Neural cell (in vitro differentiated cells): ENCODE data around the gene ADAD2. TPM values are rescaled to one million over a fixed set of nuclear protein-coding genes. Genes with fewer than 3 reads are reported as not detected.

Experiments
- H2AFZ ChIP-seq: fragments of 200-600, 300-800 bp; sonication (generic), shearing (Covaris generic); 2 replicates; pipeline ENCODE4 v1.6.0; 2014; ENCODE audit warnings: low read depth, mild to moderate bottlenecking, antibody characterized with exemption, low read length, moderate library complexity
- H3F3A ChIP-seq: fragments of 200-600 bp; shearing (Covaris generic); 2 replicates; pipeline ENCODE4 v1.6.1; 2016; ENCODE audit warnings: mild to moderate bottlenecking, moderate library complexity, mixed read lengths, antibody characterized with exemption, low read length; ENCODE audit not compliant: insufficient read depth, poor library complexity, severe bottlenecking
- H3K27ac ChIP-seq: fragments of 200-600, 300-800 bp; sonication (generic), shearing (Covaris generic); 2 replicates; pipeline ENCODE4 v1.5.1; 2014; ENCODE audit warnings: mild to moderate bottlenecking, low read length, moderate library complexity
- H3K27me3 ChIP-seq: fragments of 300-800, 200-600 bp; sonication (generic), shearing (Covaris generic); 2 replicates; pipeline ENCODE4 v1.6.0; 2014; ENCODE audit warnings: mild to moderate bottlenecking, low read depth, low read length, moderate library complexity; ENCODE audit not compliant: insufficient read depth
- H3K36me3 ChIP-seq: fragments of 300-800, 200-600 bp; sonication (generic), shearing (Covaris generic); 2 replicates; pipeline ENCODE4 v1.5.1; 2014; ENCODE audit warnings: mild to moderate bottlenecking, antibody characterized with exemption, low read length, moderate library complexity; ENCODE audit not compliant: insufficient read depth
- H3K4me2 ChIP-seq: fragments of 300-800, 200-600 bp; sonication (generic), shearing (Covaris generic); 2 replicates; pipeline ENCODE4 v1.6.0; 2014; ENCODE audit warnings: mild to moderate bottlenecking, low read length
- H3K4me3 ChIP-seq: fragments of 300-800, 200-600 bp; sonication (generic), shearing (Covaris generic); 2 replicates; pipeline ENCODE4 v1.5.1; 2014; ENCODE audit warnings: mild to moderate bottlenecking, low read length, moderate library complexity
- H3K79me2 ChIP-seq: fragments of 200-600 bp; shearing (Covaris generic); replicated peaks from 2 replicates; pipeline ENCODE4 v1.6.0; 2014; ENCODE audit warnings: mild to moderate bottlenecking, low read length, moderate library complexity; ENCODE audit not compliant: insufficient read depth
- H3K9ac ChIP-seq: fragments of 300-800, 200-600 bp; sonication (generic), shearing (Covaris generic); 2 replicates; pipeline ENCODE4 v1.6.1; 2016; ENCODE audit warnings: mild to moderate bottlenecking, low read length, mixed read lengths
- H3K9me2 ChIP-seq: fragments of 200-600 bp; shearing (Covaris generic); 2 replicates; pipeline ENCODE4 v1.6.1; 2016; ENCODE audit warnings: mild to moderate bottlenecking, low read length, mixed read lengths; ENCODE audit not compliant: insufficient read depth
- H3K9me3 ChIP-seq: fragments of 200-600, 300-800 bp; sonication (generic), shearing (Covaris generic); 2 replicates; pipeline ENCODE4 v1.6.1; 2016; ENCODE audit warnings: mild to moderate bottlenecking, mixed run types, low read length, moderate library complexity, mixed read lengths
- H4K20me1 ChIP-seq: fragments of 200-600 bp; shearing (Covaris generic); 2 replicates; pipeline ENCODE4 v1.6.1; 2016; ENCODE audit warnings: mild to moderate bottlenecking, mixed run types; ENCODE audit not compliant: insufficient read depth
- EP300 ChIP-seq: fragments of 450-650 bp; conservative IDR thresholded peaks from 2 replicates; pipeline ENCODE4 v1.6.1; 2014; ENCODE audit warnings: antibody characterized with exemption, mild to moderate bottlenecking, moderate library complexity; ENCODE audit not compliant: poor library complexity, severe bottlenecking
- EZH2 ChIP-seq: fragments of 200-600, 300-800 bp; shearing (Covaris generic), sonication (generic); IDR thresholded peaks from 2 replicates; pipeline ENCODE4 v1.6.1; 2014; ENCODE audit warnings: antibody characterized with exemption, low read length, borderline replicate concordance, mild to moderate bottlenecking; ENCODE audit not compliant: insufficient read depth, poor library complexity, severe bottlenecking
- MXI1 ChIP-seq: fragments of 450-650 bp; conservative IDR thresholded peaks from 2 replicates; pipeline ENCODE4 v1.6.1; 2014; ENCODE audit warnings: antibody characterized with exemption, mild to moderate bottlenecking; ENCODE audit not compliant: poor library complexity, severe bottlenecking
- POLR2AphosphoS5 ChIP-seq: IDR thresholded peaks from 2 replicates; pipeline ENCODE4 v1.6.1; 2012
- RAD21 ChIP-seq: fragments of 450-650 bp; conservative IDR thresholded peaks from 2 replicates; pipeline ENCODE4 v1.6.1; 2014; ENCODE audit warnings: antibody characterized with exemption, mild to moderate bottlenecking, moderate library complexity
- SMC3 ChIP-seq: fragments of 450-650 bp; conservative IDR thresholded peaks from 2 replicates; pipeline ENCODE4 v1.6.1; 2014; ENCODE audit warnings: antibody characterized with exemption, mild to moderate bottlenecking, moderate library complexity; ENCODE audit not compliant: poor library complexity
- TAF1 ChIP-seq: IDR thresholded peaks from 2 replicates; pipeline ENCODE4 v1.6.1; 2012; ENCODE audit warnings: low read depth
- polyA plus RNA-seq: library from polyadenylated mRNA; depleted of rRNA; stranded (reverse); fragments of >200 nt; gene quantifications from 2 replicates; pipeline ENCODE4 v1.2.3, GENCODE V29; 2014
- TF ChIP-seq, protein P1 (sequence below): fragments of 450-650 bp; IDR thresholded peaks from 2 replicates; pipeline ENCODE4 v1.5.1; 2014; ENCODE audit warnings: antibody characterized with exemption, mild to moderate bottlenecking, moderate library complexity; ENCODE audit not compliant: poor library complexity, severe bottlenecking
- TF ChIP-seq, protein P2 (sequence below): IDR thresholded peaks from 2 replicates; pipeline ENCODE4 v1.6.1; 2012; ENCODE audit warnings: borderline replicate concordance

Gene ADAD2
- polyA plus RNA-seq, 1 donor from 2014 or later = not detected

DNA sequence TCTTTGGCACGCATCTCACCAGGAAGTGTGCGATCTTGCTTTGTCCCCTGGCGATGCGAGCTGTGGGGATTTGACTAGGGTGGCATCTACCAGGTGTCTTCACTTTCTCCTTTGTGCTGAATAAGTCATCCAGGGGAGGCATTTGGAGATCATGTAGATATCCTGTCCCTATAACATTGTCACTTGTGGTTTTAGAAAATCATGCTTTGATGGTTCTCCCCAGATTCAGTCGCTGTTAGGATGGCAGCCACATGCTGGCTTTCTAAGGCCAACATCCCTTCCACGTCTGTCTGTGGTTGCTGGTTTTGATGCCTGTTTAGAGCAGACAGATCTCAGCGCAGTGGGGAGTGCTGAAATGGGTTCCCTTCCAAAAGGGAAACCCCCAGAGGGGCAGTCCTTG is 2.5 kb downstream of the ADAD2 start:
- Histone ChIP-seq H3K36me3 (no peaks in the 10 kb centered on the region), H3F3A (no peaks in the 10 kb centered on the region)

DNA sequence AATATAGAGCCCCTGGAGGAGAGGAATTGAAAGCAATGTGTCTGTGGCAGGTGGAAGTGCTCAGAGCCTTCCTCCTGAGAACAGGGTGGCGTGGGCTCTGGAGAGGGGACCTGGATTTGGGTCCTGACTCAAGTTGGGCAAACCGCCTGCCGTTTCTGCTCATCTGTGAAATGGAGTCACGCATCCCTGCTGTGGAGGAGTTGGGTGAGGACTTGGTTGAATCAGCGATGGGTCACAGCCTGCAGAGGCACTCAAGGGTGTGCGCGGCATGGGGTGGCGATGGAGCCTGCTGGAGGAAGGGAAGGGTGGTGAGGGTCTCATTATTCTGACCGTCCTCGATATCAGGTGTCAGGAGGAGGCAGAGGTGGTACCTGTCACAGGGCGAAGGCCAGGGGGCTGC is 3.1 kb downstream of the ADAD2 start:
- TF ChIP-seq POLR2AphosphoS5 (no peak), MXI1 (no peak), SMC3 (no peak), RAD21 (no peak), TAF1 (no peak), EP300 (no peak), EZH2 (no peak)
- TF ChIP-seq, protein P1, sequence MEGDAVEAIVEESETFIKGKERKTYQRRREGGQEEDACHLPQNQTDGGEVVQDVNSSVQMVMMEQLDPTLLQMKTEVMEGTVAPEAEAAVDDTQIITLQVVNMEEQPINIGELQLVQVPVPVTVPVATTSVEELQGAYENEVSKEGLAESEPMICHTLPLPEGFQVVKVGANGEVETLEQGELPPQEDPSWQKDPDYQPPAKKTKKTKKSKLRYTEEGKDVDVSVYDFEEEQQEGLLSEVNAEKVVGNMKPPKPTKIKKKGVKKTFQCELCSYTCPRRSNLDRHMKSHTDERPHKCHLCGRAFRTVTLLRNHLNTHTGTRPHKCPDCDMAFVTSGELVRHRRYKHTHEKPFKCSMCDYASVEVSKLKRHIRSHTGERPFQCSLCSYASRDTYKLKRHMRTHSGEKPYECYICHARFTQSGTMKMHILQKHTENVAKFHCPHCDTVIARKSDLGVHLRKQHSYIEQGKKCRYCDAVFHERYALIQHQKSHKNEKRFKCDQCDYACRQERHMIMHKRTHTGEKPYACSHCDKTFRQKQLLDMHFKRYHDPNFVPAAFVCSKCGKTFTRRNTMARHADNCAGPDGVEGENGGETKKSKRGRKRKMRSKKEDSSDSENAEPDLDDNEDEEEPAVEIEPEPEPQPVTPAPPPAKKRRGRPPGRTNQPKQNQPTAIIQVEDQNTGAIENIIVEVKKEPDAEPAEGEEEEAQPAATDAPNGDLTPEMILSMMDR = no peak
- TF ChIP-seq, protein P2, sequence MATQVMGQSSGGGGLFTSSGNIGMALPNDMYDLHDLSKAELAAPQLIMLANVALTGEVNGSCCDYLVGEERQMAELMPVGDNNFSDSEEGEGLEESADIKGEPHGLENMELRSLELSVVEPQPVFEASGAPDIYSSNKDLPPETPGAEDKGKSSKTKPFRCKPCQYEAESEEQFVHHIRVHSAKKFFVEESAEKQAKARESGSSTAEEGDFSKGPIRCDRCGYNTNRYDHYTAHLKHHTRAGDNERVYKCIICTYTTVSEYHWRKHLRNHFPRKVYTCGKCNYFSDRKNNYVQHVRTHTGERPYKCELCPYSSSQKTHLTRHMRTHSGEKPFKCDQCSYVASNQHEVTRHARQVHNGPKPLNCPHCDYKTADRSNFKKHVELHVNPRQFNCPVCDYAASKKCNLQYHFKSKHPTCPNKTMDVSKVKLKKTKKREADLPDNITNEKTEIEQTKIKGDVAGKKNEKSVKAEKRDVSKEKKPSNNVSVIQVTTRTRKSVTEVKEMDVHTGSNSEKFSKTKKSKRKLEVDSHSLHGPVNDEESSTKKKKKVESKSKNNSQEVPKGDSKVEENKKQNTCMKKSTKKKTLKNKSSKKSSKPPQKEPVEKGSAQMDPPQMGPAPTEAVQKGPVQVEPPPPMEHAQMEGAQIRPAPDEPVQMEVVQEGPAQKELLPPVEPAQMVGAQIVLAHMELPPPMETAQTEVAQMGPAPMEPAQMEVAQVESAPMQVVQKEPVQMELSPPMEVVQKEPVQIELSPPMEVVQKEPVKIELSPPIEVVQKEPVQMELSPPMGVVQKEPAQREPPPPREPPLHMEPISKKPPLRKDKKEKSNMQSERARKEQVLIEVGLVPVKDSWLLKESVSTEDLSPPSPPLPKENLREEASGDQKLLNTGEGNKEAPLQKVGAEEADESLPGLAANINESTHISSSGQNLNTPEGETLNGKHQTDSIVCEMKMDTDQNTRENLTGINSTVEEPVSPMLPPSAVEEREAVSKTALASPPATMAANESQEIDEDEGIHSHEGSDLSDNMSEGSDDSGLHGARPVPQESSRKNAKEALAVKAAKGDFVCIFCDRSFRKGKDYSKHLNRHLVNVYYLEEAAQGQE = no peak

More for the DNA sequence above, 2.5 kb downstream of the ADAD2 start:
- no peak overlapping the region for H3K9ac ChIP-seq
- H3K9me2 ChIP-seq = no peaks in the 10 kb centered on the region
- H3K9me3 ChIP-seq = no peaks in the 10 kb centered on the region
- TF ChIP-seq SMC3 (no peak), MXI1 (no peak), EZH2 (no peak), POLR2AphosphoS5 (no peak), TAF1 (no peak), EP300 (no peak), RAD21 (no peak)
- TF ChIP-seq, protein P2 = no peak
- TF ChIP-seq, protein P1 = no peak
- H3K4me2 ChIP-seq = no peak overlapping the region
- no peak overlapping the region for H3K4me3 ChIP-seq
- H3K27ac ChIP-seq = no peak overlapping the region
- H4K20me1 ChIP-seq = no peaks in the 10 kb centered on the region
- no peak overlapping the region for H2AFZ ChIP-seq
- no peaks in the 10 kb centered on the region for H3K79me2 ChIP-seq
- H3K27me3 ChIP-seq = no peaks in the 10 kb centered on the region

More for the DNA sequence above, 3.1 kb downstream of the ADAD2 start:
- H3K79me2 ChIP-seq = no peaks in the 10 kb centered on the region
- H3K36me3 ChIP-seq = no peaks in the 10 kb centered on the region
- H3K4me2 ChIP-seq = no peak overlapping the region
- no peaks in the 10 kb centered on the region for H3K9me3 ChIP-seq
- no peak overlapping the region for H2AFZ ChIP-seq
- no peaks in the 10 kb centered on the region for H4K20me1 ChIP-seq
- H3K27me3 ChIP-seq = no peaks in the 10 kb centered on the region
- no peak overlapping the region for H3K4me3 ChIP-seq
- H3K27ac ChIP-seq = no peak overlapping the region
- H3K9ac ChIP-seq = no peak overlapping the region
- H3K9me2 ChIP-seq = no peaks in the 10 kb centered on the region
- no peaks in the 10 kb centered on the region for H3F3A ChIP-seq
